PC-3 (cell line): Measurements from ENCODE around the gene CYTH4. TPM values are rescaled to one million over a fixed set of nuclear protein-coding genes. Genes with fewer than 3 reads are reported as not detected.

Source experiments
- ATAC-seq: fragments of 200-7000 bp; cut with Tn5 transposase; 2 replicates; pipeline ENCODE4 v1.9.1; 2020; ENCODE audit warnings: mild to moderate bottlenecking, moderate library complexity
- BruUV-seq: library from RNA; stranded (reverse); fragments of 400-500 nt; replicated peaks from 2 replicates; lab custom pipeline; 2021; lab: Mats Ljungman, UMichigan
- CTCF ChIA-PET: fragments of 300-600 bp; sonication (Branson Sonifier 250); formaldehyde crosslinking; loops from one replicate; lab custom pipeline; 2022; ENCODE audit warnings: antibody characterized with exemption; lab: Charles Lee
- POLR2A ChIA-PET: fragments of 300-600 bp; sonication (Branson Sonifier 250); formaldehyde crosslinking; loops from one replicate; lab custom pipeline; 2022; ENCODE audit warnings: antibody characterized with exemption; ENCODE audit not compliant: unreplicated experiment; lab: Charles Lee
- DNase-seq: peaks from one replicate; pipeline ENCODE4 v3.0.0-alpha.2; 2015
- H2AFZ ChIP-seq: fragments of 300-600 bp; sonication (generic); 2 replicates; pipeline ENCODE4 v1.6.0; 2016; ENCODE audit warnings: antibody characterized with exemption, low read length
- H3F3A ChIP-seq: fragments of 300-600 bp; sonication (generic); one replicate; pipeline ENCODE4 v1.6.0; 2017; ENCODE audit warnings: antibody characterized with exemption, low read length, control low read depth, mild to moderate bottlenecking; ENCODE audit not compliant: unreplicated experiment
- H3K27ac ChIP-seq: fragments of 300-600 bp; sonication (generic); 2 replicates; pipeline ENCODE4 v1.5.1; 2016; ENCODE audit warnings: mild to moderate bottlenecking, low read length
- H3K27me3 ChIP-seq: fragments of 300-600 bp; sonication (generic); 2 replicates; pipeline ENCODE4 v1.6.1; 2016; ENCODE audit warnings: low read length, mixed read lengths
- H3K36me3 ChIP-seq: fragments of 300-600 bp; sonication (generic); 2 replicates; pipeline ENCODE4 v1.6.1; 2016; ENCODE audit warnings: low read depth, mixed run types, low read length, mixed read lengths
- H3K4me1 ChIP-seq: fragments of 300-600 bp; sonication (generic); 2 replicates; pipeline ENCODE4 v1.5.1; 2016; ENCODE audit warnings: low read length; ENCODE audit not compliant: insufficient read depth
- H3K4me2 ChIP-seq: fragments of 300-600 bp; sonication (generic); 2 replicates; pipeline ENCODE4 v1.6.0; 2016; ENCODE audit warnings: low read length
- H3K4me3 ChIP-seq: fragments of 300-600 bp; sonication (generic); 2 replicates; pipeline ENCODE4 v1.5.1; 2016; ENCODE audit warnings: mild to moderate bottlenecking, low read length, mixed read lengths
- H3K79me2 ChIP-seq: fragments of 300-600 bp; sonication (generic); 2 replicates; pipeline ENCODE4 v1.6.1; 2017; ENCODE audit warnings: low read length, mixed read lengths
- H3K9ac ChIP-seq: fragments of 300-600 bp; sonication (generic); 2 replicates; pipeline ENCODE4 v1.6.0; 2016; ENCODE audit warnings: mild to moderate bottlenecking, low read length
- H3K9me2 ChIP-seq: fragments of 300-600 bp; sonication (generic); replicated peaks from 2 replicates; pipeline ENCODE4 v1.6.1; 2016; ENCODE audit warnings: mixed run types, low read length, mixed read lengths
- H3K9me3 ChIP-seq: fragments of 300-600 bp; sonication (generic); 2 replicates; pipeline ENCODE4 v1.6.1; 2016; ENCODE audit warnings: low read length, mixed read lengths
- H4K20me1 ChIP-seq: fragments of 300-600 bp; sonication (generic); 2 replicates; pipeline ENCODE4 v1.6.1; 2016; ENCODE audit warnings: low read length, mixed read lengths
- CTCF ChIP-seq: fragments of 300-600 bp; sonication (generic); conservative IDR thresholded peaks from 2 replicates; pipeline ENCODE4 v1.5.1; 2017; ENCODE audit warnings: antibody characterized with exemption, low read depth, mild to moderate bottlenecking, low read length
- EZH2 ChIP-seq: fragments of 300-600 bp; sonication (generic); IDR thresholded peaks from one replicate; pipeline ENCODE4 v1.6.1; 2017; ENCODE audit warnings: antibody characterized with exemption, mild to moderate bottlenecking, low read length; ENCODE audit not compliant: unreplicated experiment
- EZH2phosphoT487 ChIP-seq: fragments of 300-600 bp; sonication (generic); IDR thresholded peaks from 2 replicates; pipeline ENCODE4 v1.6.1; 2018; ENCODE audit warnings: mild to moderate bottlenecking, antibody characterized with exemption, low read length, borderline replicate concordance
- intact Hi-C: fragments of 100-400 bp; cut with micrococcal nuclease; formaldehyde crosslinking; loops from 2 replicates; pipeline ENCODE4 v1.9.0; 2023
- total RNA-seq: library from RNA; depleted of rRNA; stranded (reverse); fragments of >200 nt; gene quantifications from 2 replicates; pipeline ENCODE4 v1.2.3, GENCODE V29; 2014

Gene CYTH4
- total RNA-seq, 1 experiment from 2014 or later: 1.9 TPM

GRCh38 chr22:37291559-37292298 is 9.4 kb downstream of the CYTH4 start:
- Histone ChIP-seq H3K27ac (no peak overlapping the region), H3K4me1 (peaks cover 28% of the 10 kb centered on the region), H3K79me2 (no peaks in the 10 kb centered on the region), H3K9me3 (no peaks in the 10 kb centered on the region), H3K9ac (no peak overlapping the region), H3K9me2 (no peaks in the 10 kb centered on the region), H3F3A (no peaks in the 10 kb centered on the region), H3K4me2 (no peak overlapping the region), H3K4me3 (no peak overlapping the region), H4K20me1 (no peaks in the 10 kb centered on the region), H3K27me3 (no peaks in the 10 kb centered on the region), H2AFZ (no peak overlapping the region), H3K36me3 (no peaks in the 10 kb centered on the region)
- DNase-seq: no peak
- ChIA-PET POLR2A (no interaction called here), CTCF (no interaction called here)
- no TSS peak for BruUV-seq
- ATAC-seq: no peak
- intact Hi-C loops: no loop called here
- TF ChIP-seq EZH2phosphoT487 (no peak), CTCF (no peak), EZH2 (no peak)

- DNase-seq (no peak), ATAC-seq (no peak)
- no peak overlapping the region for H3K4me3 ChIP-seq
- H3K9me3 ChIP-seq: no peaks in the 10 kb centered on the region
- TF ChIP-seq EZH2phosphoT487: no peak
- no peak for TF ChIP-seq CTCF
- no peak for TF ChIP-seq EZH2
- H3F3A ChIP-seq: no peaks in the 10 kb centered on the region
- ChIA-PET POLR2A (no interaction called here), CTCF (no interaction called here)
- no peaks in the 10 kb centered on the region for H3K36me3 ChIP-seq
- BruUV-seq: no TSS peak
- no peak overlapping the region for H3K4me2 ChIP-seq
- no peak overlapping the region for H3K27ac ChIP-seq
- no peaks in the 10 kb centered on the region for H3K27me3 ChIP-seq
- no peak overlapping the region for H2AFZ ChIP-seq
- peaks cover 24% of the 10 kb centered on the region for H3K4me1 ChIP-seq
- intact Hi-C loops: no loop called here
- no peaks in the 10 kb centered on the region for H3K9me2 ChIP-seq
- H3K9ac ChIP-seq: no peak overlapping the region
- H4K20me1 ChIP-seq: no peaks in the 10 kb centered on the region
- no peaks in the 10 kb centered on the region for H3K79me2 ChIP-seq
Measured at GRCh38 chr22:37292641-37293040, 10.3 kb downstream of the CYTH4 start.

GRCh38 chr22:37293172-37293571 is 10.9 kb downstream of the CYTH4 start:
- peaks cover 22% of the 10 kb centered on the region for H3K4me1 ChIP-seq
- H2AFZ ChIP-seq: no peak overlapping the region
- no TSS peak for BruUV-seq
- H3K27me3 ChIP-seq: no peaks in the 10 kb centered on the region
- H3K27ac ChIP-seq: no peak overlapping the region
- no peak for TF ChIP-seq EZH2phosphoT487
- TF ChIP-seq CTCF: no peak
- no peak for TF ChIP-seq EZH2
- H3K9me2 ChIP-seq: no peaks in the 10 kb centered on the region
- no peak overlapping the region for H3K9ac ChIP-seq
- H3K36me3 ChIP-seq: no peaks in the 10 kb centered on the region
- H3K9me3 ChIP-seq: no peaks in the 10 kb centered on the region
- DNase-seq (no peak), ATAC-seq (no peak)
- H3K79me2 ChIP-seq: no peaks in the 10 kb centered on the region
- CTCF ChIA-PET: no interaction called here
- POLR2A ChIA-PET: no interaction called here
- H4K20me1 ChIP-seq: no peaks in the 10 kb centered on the region
- H3K4me3 ChIP-seq: no peak overlapping the region
- intact Hi-C loops: no loop called here
- H3F3A ChIP-seq: no peaks in the 10 kb centered on the region
- H3K4me2 ChIP-seq: no peak overlapping the region
